Measurements from ENCODE around the gene NEFH. TPM values are rescaled to one million over a fixed set of nuclear protein-coding genes. Genes with fewer than 3 reads are reported as not detected.

Gene NEFH
- total and polyA plus RNA-seq, 2 donors (not counting 1 experiment from before 2014, with no cell fraction given): 0.04 to 0.10 TPM

GRCh38 chr22:29509298-29509697, 29.3 kb downstream of the NEFH start:
- peaks cover 3% of the 10 kb centered on the region for H3K4me1 Mint-ChIP-seq
- H3K27ac Mint-ChIP-seq: no peak overlapping the region
- Histone ChIP-seq H3K4me2 (replicated peaks; ENCODE audit: low read depth, low read length, poor library complexity, severe bottlenecking) (no peak overlapping the region), H3K27me3 (replicated peaks in 1 of 4; ENCODE audit: control extremely low read depth in 1 of 4, control insufficient read depth in 3 of 4, insufficient read depth in 4 of 4, low read length in 3 of 4) (no peaks in the 10 kb centered on the region), H4K20me1 (ENCODE audit: control insufficient read depth, insufficient read depth, low read length, poor library complexity, severe bottlenecking) (no peaks in the 10 kb centered on the region), H3K9me3 (ENCODE audit: control extremely low read depth in 1 of 3, control insufficient read depth in 2 of 3, insufficient read depth in 1 of 3, low read length in 2 of 3) (no peaks in the 10 kb centered on the region), H3K4me1 (ENCODE audit: control insufficient read depth in 2 of 2, insufficient read depth in 2 of 2, low read length in 2 of 2) (no peaks in the 10 kb centered on the region), H3K36me3 (replicated peaks in 1 of 2; ENCODE audit: control extremely low read depth in 1 of 2, control insufficient read depth in 1 of 2, extremely low read depth in 1 of 2, insufficient read depth in 2 of 2, low read length in 1 of 2) (peaks cover 0 to 55% of the 10 kb centered on the region in 2 experiments), H3K27ac (ENCODE audit: low read length in 2 of 2) (no peak overlapping the region), H2AFZ (ENCODE audit: insufficient read depth, low read depth, low read length, poor library complexity, severe bottlenecking) (no peak overlapping the region), H3K79me2 (ENCODE audit: control insufficient read depth, insufficient read depth, low read length) (no peaks in the 10 kb centered on the region), H3K9ac (ENCODE audit: low read length) (no peak overlapping the region), H3K4me3 (ENCODE audit: control extremely low read depth in 1 of 5, extremely low read depth in 1 of 5, insufficient read depth in 1 of 5, low read depth in 2 of 5, low read length in 4 of 5) (no peak overlapping the region)
- H3K9me3 Mint-ChIP-seq (ENCODE audit: insufficient read depth): no peaks in the 10 kb centered on the region
- no peaks in the 10 kb centered on the region for H3K27me3 Mint-ChIP-seq
- ChIA-PET POLR2A (no interaction called here), CTCF (no interaction called here)
- intact Hi-C loops (cut with micrococcal nuclease): no loop called here
- DNase-seq (no peak), ATAC-seq (ENCODE audit: low read depth) (no peak)
- TF ChIP-seq CTCF (IDR thresholded peaks at IDR 0.05) (no peak), EZH2 (IDR thresholded peaks at IDR 0.05; ENCODE audit: borderline replicate concordance, insufficient read depth, low read depth, low read length, poor library complexity, severe bottlenecking) (no peak)
- no peak overlapping the region for H3K4me3 Mint-ChIP-seq

- no peak overlapping the region for H3K4me3 ChIP-seq (ENCODE audit: control extremely low read depth in 1 of 5, extremely low read depth in 1 of 5, insufficient read depth in 1 of 5, low read depth in 2 of 5, low read length in 4 of 5)
- H3K79me2 ChIP-seq (ENCODE audit: control insufficient read depth, insufficient read depth, low read length): no peaks in the 10 kb centered on the region
- no peak overlapping the region for H3K4me2 ChIP-seq (replicated peaks; ENCODE audit: low read depth, low read length, poor library complexity, severe bottlenecking)
- no CpG with 5 or more reads among the region's 1 CpG for WGBS (ENCODE audit: insufficient coverage)
- Mint-ChIP-seq H3K4me3 (no peak overlapping the region), H3K9me3 (ENCODE audit: insufficient read depth) (no peaks in the 10 kb centered on the region), H3K4me1 (peaks cover 3% of the 10 kb centered on the region), H3K27ac (no peak overlapping the region), H3K27me3 (no peaks in the 10 kb centered on the region)
- H2AFZ ChIP-seq (ENCODE audit: insufficient read depth, low read depth, low read length, poor library complexity, severe bottlenecking): no peak overlapping the region
- H3K9ac ChIP-seq (ENCODE audit: low read length): no peak overlapping the region
- intact Hi-C loops (cut with micrococcal nuclease): no loop called here
- no peaks in the 10 kb centered on the region for H3K9me3 ChIP-seq (ENCODE audit: control extremely low read depth in 1 of 3, control insufficient read depth in 2 of 3, insufficient read depth in 1 of 3, low read length in 2 of 3)
- no peaks in the 10 kb centered on the region for H4K20me1 ChIP-seq (ENCODE audit: control insufficient read depth, insufficient read depth, low read length, poor library complexity, severe bottlenecking)
- no peak for TF ChIP-seq EZH2 (IDR thresholded peaks at IDR 0.05; ENCODE audit: borderline replicate concordance, insufficient read depth, low read depth, low read length, poor library complexity, severe bottlenecking)
- TF ChIP-seq CTCF (IDR thresholded peaks at IDR 0.05): no peak
- no peaks in the 10 kb centered on the region for H3K4me1 ChIP-seq (ENCODE audit: control insufficient read depth in 2 of 2, insufficient read depth in 2 of 2, low read length in 2 of 2)
- no peak for ATAC-seq (ENCODE audit: low read depth)
- H3K27me3 ChIP-seq (replicated peaks in 1 of 4; ENCODE audit: control extremely low read depth in 1 of 4, control insufficient read depth in 3 of 4, insufficient read depth in 4 of 4, low read length in 3 of 4): no peaks in the 10 kb centered on the region
- no peak overlapping the region for H3K27ac ChIP-seq (ENCODE audit: low read length in 2 of 2)
- no peak for DNase-seq
- ChIA-PET POLR2A (no interaction called here), CTCF (interaction anchor here (1.0 to 2.6 kb wide), 2 partner anchors 7 to 113 kb away, joined by 4 to 12 read pairs; no protein-coding TSS in a partner anchor)
- peaks cover 0 to 55% of the 10 kb centered on the region in 2 experiments for H3K36me3 ChIP-seq (replicated peaks in 1 of 2; ENCODE audit: control extremely low read depth in 1 of 2, control insufficient read depth in 1 of 2, extremely low read depth in 1 of 2, insufficient read depth in 2 of 2, low read length in 1 of 2)
Observed at GRCh38 chr22:29509815-29510214, 29.8 kb downstream of the NEFH start.
